HepG2 (cell line): ENCODE results near the gene SCYGR6. TPM values are rescaled to one million over a fixed set of nuclear protein-coding genes. Genes with fewer than 3 reads are reported as not detected.
A peak's percentile ranks its signal among the peaks of the same experiment; 100 is the strongest.

Source experiments
- CENPBD1 ChIP-seq: sonication (generic); formaldehyde crosslinking; IDR thresholded peaks from 2 replicates; pipeline ENCODE4 v1.8.0; 2022; ENCODE audit warnings: missing genetic modification reagents, low read depth, mild to moderate bottlenecking, borderline replicate concordance
- CENPT ChIP-seq: sonication (generic); formaldehyde crosslinking; IDR thresholded peaks from 2 replicates; pipeline ENCODE4 v1.8.0; 2022; ENCODE audit warnings: low read depth, mild to moderate bottlenecking, moderate library complexity, missing genetic modification reagents
- HNF1A ChIP-seq, 2 experiments: sonication (generic) in 1 of 2; formaldehyde crosslinking in 1 of 2; IDR thresholded peaks; 2 replicates each; pipeline versions ENCODE4 v1.4.0 to v1.6.1; 2016 to 2020; ENCODE audit warnings: borderline replicate concordance in 1 of 2, low read depth in 1 of 2, mild to moderate bottlenecking in 1 of 2, missing genetic modification reagents in 1 of 2
- HNF4A ChIP-seq: sonication (generic); formaldehyde crosslinking; IDR thresholded peaks from 2 replicates; pipeline ENCODE4 v1.4.0; 2020; ENCODE audit warnings: missing genetic modification reagents
- HOXA3 ChIP-seq: sonication (generic); formaldehyde crosslinking; IDR thresholded peaks from 2 replicates; pipeline ENCODE4 v1.5.0; 2020; ENCODE audit warnings: missing genetic modification reagents
- HOXA5 ChIP-seq: sonication (generic); formaldehyde crosslinking; IDR thresholded peaks from 2 replicates; pipeline ENCODE4 v1.4.0; 2020; ENCODE audit warnings: missing genetic modification reagents
- KAT2B ChIP-seq: fragments of 150-350 bp; IDR thresholded peaks from 2 replicates; pipeline ENCODE4 v1.6.1; 2014; ENCODE audit warnings: low read depth, low read length, borderline replicate concordance
- NFE2 ChIP-seq: sonication (generic); formaldehyde crosslinking; IDR thresholded peaks from 2 replicates; pipeline ENCODE4 v1.4.0; 2020; ENCODE audit warnings: missing genetic modification reagents
- POLR2AphosphoS2 ChIP-seq: IDR thresholded peaks from 2 replicates; pipeline ENCODE4 v1.6.1; 2011; ENCODE audit warnings: low read depth, low read length, improper control_type of control experiment
- PRDM4 ChIP-seq: sonication (generic); formaldehyde crosslinking; IDR thresholded peaks from 2 replicates; pipeline ENCODE4 v1.9.0; 2021; ENCODE audit warnings: missing genetic modification reagents, borderline replicate concordance
- REL ChIP-seq: sonication (generic); formaldehyde crosslinking; conservative IDR thresholded peaks from 2 replicates; pipeline ENCODE4 v1.8.0; 2022; ENCODE audit warnings: mild to moderate bottlenecking, missing genetic modification reagents, moderate library complexity
- SALL1 ChIP-seq: sonication (generic); formaldehyde crosslinking; IDR thresholded peaks from 2 replicates; pipeline ENCODE4 v1.8.0; 2022; ENCODE audit warnings: mild to moderate bottlenecking, missing genetic modification reagents
- SATB2 ChIP-seq: sonication (generic); formaldehyde crosslinking; IDR thresholded peaks from 2 replicates; pipeline ENCODE4 v1.5.0; 2020; ENCODE audit warnings: missing genetic modification reagents
- SP5 ChIP-seq: IDR thresholded peaks from 2 replicates; pipeline ENCODE4 v1.6.1; 2016; ENCODE audit warnings: low read depth, borderline replicate concordance
- ZNF124 ChIP-seq: sonication (generic); formaldehyde crosslinking; IDR thresholded peaks from 2 replicates; pipeline ENCODE4 v1.4.0; 2020; ENCODE audit warnings: missing genetic modification reagents
- ZNF232 ChIP-seq: sonication (generic); formaldehyde crosslinking; IDR thresholded peaks from 2 replicates; pipeline ENCODE4 v1.4.0; 2020; ENCODE audit warnings: missing genetic modification reagents, borderline replicate concordance
- ZNF234 ChIP-seq: sonication (generic); formaldehyde crosslinking; conservative IDR thresholded peaks from 2 replicates; pipeline ENCODE4 v1.5.1; 2020; ENCODE audit warnings: mild to moderate bottlenecking, missing genetic modification reagents
- ZNF343 ChIP-seq: sonication (generic); formaldehyde crosslinking; IDR thresholded peaks from 2 replicates; pipeline ENCODE4 v1.4.0; 2020; ENCODE audit warnings: mild to moderate bottlenecking, missing genetic modification reagents
- ZNF484 ChIP-seq: sonication (generic); formaldehyde crosslinking; IDR thresholded peaks from 2 replicates; pipeline ENCODE4 v1.5.1; 2020; ENCODE audit warnings: mild to moderate bottlenecking, low read depth, missing genetic modification reagents, borderline replicate concordance
- ZNF639 ChIP-seq: conservative IDR thresholded peaks from 2 replicates; pipeline ENCODE4 v1.6.1; 2018; ENCODE audit warnings: missing genetic modification reagents
- ZNF788 ChIP-seq: sonication (generic); formaldehyde crosslinking; IDR thresholded peaks from 2 replicates; pipeline ENCODE4 v1.5.0; 2020; ENCODE audit warnings: mild to moderate bottlenecking, missing genetic modification reagents, borderline replicate concordance
- ZNF841 ChIP-seq: sonication (generic); formaldehyde crosslinking; IDR thresholded peaks from 2 replicates; pipeline ENCODE4 v1.8.1; 2023; ENCODE audit warnings: missing genetic modification reagents, borderline replicate concordance
- polyA plus RNA-seq, 8 experiments: library from polyadenylated mRNA; depleted of rRNA in 3 of 8; stranded (reverse) in 7 of 8; unstranded in 1 of 8; fragments of >200 nt; fragmentation: Illumina TruSeq in 4 of 8; extraction: Trizol in 4 of 8; gene quantifications; 2 replicates each; pipeline versions ENCODE4 v1.2.1 to v1.2.3, GENCODE V29; 2011 to 2016; ENCODE audit warnings: low read depth in 4 of 8, missing spikeins in 1 of 8, mixed read lengths in 1 of 8; ENCODE audit not compliant: insufficient read depth in 1 of 8
- total RNA-seq, 5 experiments: library from RNA; depleted of rRNA; stranded (reverse); fragments of >200 nt; fragmentation: Illumina TruSeq; extraction: Trizol; gene quantifications; 2 replicates each; pipeline ENCODE4 v1.2.3, GENCODE V29; 2016; ENCODE audit warnings: low read depth in 1 of 5

The SCYGR6 gene
- total and polyA plus RNA-seq, 2 of the 13 experiments (the other 11 are each of a cell fraction or from before 2014, with no cell fraction given): not detected

- TF ChIP-seq HNF1A (IDR thresholded peaks at IDR 0.05; ENCODE audit: low read depth): peak; percentile 30; the same call in 1 of the 2 replicates
- no peak for TF ChIP-seq HNF1A (CRISPR knock-in tag; IDR thresholded peaks at IDR 0.05; ENCODE audit: borderline replicate concordance)
- TF ChIP-seq ZNF639 (CRISPR knock-in tag): no peak
- no peak for TF ChIP-seq NFE2 (CRISPR knock-in tag)
- TF ChIP-seq ZNF841 (CRISPR knock-in tag): no peak
- no peak for TF ChIP-seq ZNF788
- TF ChIP-seq SP5 (CRISPR knock-in tag): no peak
- no peak for TF ChIP-seq REL (CRISPR knock-in tag)
- no peak for TF ChIP-seq KAT2B
- no peak for TF ChIP-seq SATB2
- TF ChIP-seq ZNF343 (CRISPR knock-in tag): no peak
- TF ChIP-seq HOXA3 (CRISPR knock-in tag): no peak
- TF ChIP-seq CENPT (CRISPR knock-in tag): no peak
- TF ChIP-seq HNF4A: no peak
- TF ChIP-seq ZNF234 (CRISPR knock-in tag): no peak
- no peak for TF ChIP-seq ZNF232 (CRISPR knock-in tag)
- TF ChIP-seq CENPBD1 (CRISPR knock-in tag): no peak
- TF ChIP-seq HOXA5 (CRISPR knock-in tag): no peak
- no peak for TF ChIP-seq PRDM4
- TF ChIP-seq ZNF124: 0 out of 2 replicates have a peak, but pooled peaks have one; percentile 35
- no peak for TF ChIP-seq POLR2AphosphoS2
- TF ChIP-seq SALL1: 0 out of 2 replicates have a peak, but pooled peaks have one; percentile 14
- no peak for TF ChIP-seq ZNF484
Measured at GRCh38 chr2:227774011-227774624, 49.6 kb upstream of the SCYGR6 start (continued).
